Activated T-cell treated with anti-CD3 and anti-CD28 coated beads, Interleukin-2, amount 50 U/mL, for 72 hours (primary cell): Measurements from ENCODE around the gene ODAM. TPM values are rescaled to one million over a fixed set of nuclear protein-coding genes. Genes with fewer than 3 reads are reported as not detected.
"Not testable (repeated sequence)": the region's sequence is repeated elsewhere in the genome, so short reads cannot be mapped to it uniquely, and the experiment has no call there.

Experiments used
- ATAC-seq, 2 donors: fragments of 150-1000 bp; cut with Tn5 transposase; replicated peaks in 1 of 2; 2 replicates each; pipeline ENCODE4 v1.10.0; 2021; ENCODE audit warnings: moderate library complexity in 2 of 2, mild to moderate bottlenecking in 1 of 2
- DNase-seq, 2 donors: peaks; one replicate each; pipeline ENCODE4 v3.0.0; 2021 to 2022; ENCODE audit warnings: mixed read lengths in 1 of 2
- H3K27ac Mint-ChIP-seq: one replicate; pipeline ENCODE4 v1.8.0; 2022; ENCODE audit warnings: mild to moderate bottlenecking, moderate library complexity, mixed read lengths
- H3K27me3 Mint-ChIP-seq: one replicate; pipeline ENCODE4 v1.8.0; 2022; ENCODE audit warnings: low read depth, mixed read lengths
- H3K36me3 Mint-ChIP-seq, 2 donors: one replicate each; pipeline ENCODE4 v1.8.0; 2022; ENCODE audit warnings: mixed read lengths in 2 of 2, mild to moderate bottlenecking in 1 of 2; ENCODE audit not compliant: insufficient read depth in 2 of 2
- H3K4me1 Mint-ChIP-seq: one replicate; pipeline ENCODE4 v1.8.0; 2022; ENCODE audit warnings: low read depth, mixed read lengths
- H3K4me3 Mint-ChIP-seq, 2 donors: one replicate each; pipeline ENCODE4 v1.8.0; 2022; ENCODE audit warnings: mild to moderate bottlenecking in 2 of 2, mixed read lengths in 2 of 2, moderate library complexity in 2 of 2
- H3K9me3 Mint-ChIP-seq, 2 donors: one replicate each; pipeline ENCODE4 v1.8.0; 2022; ENCODE audit warnings: mixed read lengths in 2 of 2
- total RNA-seq, 2 donors: library from RNA; stranded (reverse); gene quantifications; one replicate each; pipeline ENCODE4 v1.2.3, GENCODE V29; 2022

The ODAM gene
- total RNA-seq, 2 donors from 2014 or later = not detected

DNA sequence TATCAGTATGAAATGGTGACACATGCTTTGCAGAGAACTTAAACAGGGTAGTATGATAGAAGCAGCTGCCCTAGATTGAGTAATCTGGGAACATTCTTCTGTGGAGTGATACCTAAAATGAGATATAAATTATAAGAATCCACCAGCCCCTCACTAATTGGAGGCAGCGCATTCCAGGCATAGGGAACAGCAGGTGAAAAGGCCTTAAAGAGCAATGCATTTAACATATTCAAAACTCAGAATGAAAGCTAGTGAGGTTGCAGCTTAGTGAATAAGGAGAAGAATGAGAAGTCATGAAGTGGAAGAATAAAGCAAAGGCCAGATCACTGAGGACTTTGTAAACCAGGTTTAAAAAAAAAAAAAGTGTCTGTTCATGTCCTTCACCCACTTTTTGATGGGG, 4.9 kb upstream of the ODAM start:
- no peak for DNase-seq
- Mint-ChIP-seq H3K9me3 (no peaks in the 10 kb centered on the region), H3K4me3 (no peak overlapping the region), H3K27me3 (no peaks in the 10 kb centered on the region), H3K36me3 (no peaks in the 10 kb centered on the region), H3K27ac (no peak overlapping the region), H3K4me1 (no peaks in the 10 kb centered on the region)
- ATAC-seq = no peak

GRCh38 chr4:70191647-70192046, 3.9 kb upstream of the ODAM start:
- H3K4me1 Mint-ChIP-seq = no peaks in the 10 kb centered on the region
- ATAC-seq = no peak
- no peaks in the 10 kb centered on the region for H3K9me3 Mint-ChIP-seq
- H3K27ac Mint-ChIP-seq = no peak overlapping the region
- no peak for DNase-seq
- H3K36me3 Mint-ChIP-seq = no peaks in the 10 kb centered on the region
- H3K4me3 Mint-ChIP-seq = no peak overlapping the region
- H3K27me3 Mint-ChIP-seq = no peaks in the 10 kb centered on the region

GRCh38 chr4:70192895-70193294, 2.6 kb upstream of the ODAM start:
- Mint-ChIP-seq H3K27ac (no peak overlapping the region), H3K4me3 (no peak overlapping the region), H3K4me1 (no peaks in the 10 kb centered on the region), H3K27me3 (no peaks in the 10 kb centered on the region), H3K36me3 (no peaks in the 10 kb centered on the region), H3K9me3 (no peaks in the 10 kb centered on the region)
- ATAC-seq (no peak), DNase-seq (no peak)

- no peak for DNase-seq
- Mint-ChIP-seq H3K36me3 (no peaks in the 10 kb centered on the region), H3K9me3 (no peaks in the 10 kb centered on the region), H3K4me1 (no peaks in the 10 kb centered on the region), H3K27ac (no peak overlapping the region), H3K4me3 (no peak overlapping the region), H3K27me3 (no peaks in the 10 kb centered on the region)
- no peak for ATAC-seq
These were observed 1.3 kb downstream of the ODAM start for GRCh38 chr4:70196857-70197256.

GRCh38 chr4:70197842-70198241, 2.3 kb downstream of the ODAM start:
- DNase-seq (no peak), ATAC-seq (no peak)
- Mint-ChIP-seq H3K27ac (no peak overlapping the region), H3K4me1 (no peaks in the 10 kb centered on the region), H3K9me3 (no peaks in the 10 kb centered on the region), H3K36me3 (no peaks in the 10 kb centered on the region), H3K27me3 (no peaks in the 10 kb centered on the region), H3K4me3 (no peak overlapping the region)

- no peak overlapping the region for H3K27ac Mint-ChIP-seq
- no peak for DNase-seq
- H3K4me1 Mint-ChIP-seq = no peaks in the 10 kb centered on the region
- H3K4me3 Mint-ChIP-seq = no peak overlapping the region
- H3K9me3 Mint-ChIP-seq = no peaks in the 10 kb centered on the region
- ATAC-seq = no peak
- H3K27me3 Mint-ChIP-seq = no peaks in the 10 kb centered on the region
- no peaks in the 10 kb centered on the region for H3K36me3 Mint-ChIP-seq
These were observed 8.1 kb downstream of the ODAM start for GRCh38 chr4:70203601-70204000.

GRCh38 chr4:70212752-70213151, 17.2 kb downstream of the ODAM start:
- DNase-seq, H3K36me3 Mint-ChIP-seq, H3K27me3 Mint-ChIP-seq, H3K4me3 Mint-ChIP-seq, H3K27ac Mint-ChIP-seq, ATAC-seq, H3K4me1 Mint-ChIP-seq, H3K9me3 Mint-ChIP-seq: not testable (repeated sequence)

DNA sequence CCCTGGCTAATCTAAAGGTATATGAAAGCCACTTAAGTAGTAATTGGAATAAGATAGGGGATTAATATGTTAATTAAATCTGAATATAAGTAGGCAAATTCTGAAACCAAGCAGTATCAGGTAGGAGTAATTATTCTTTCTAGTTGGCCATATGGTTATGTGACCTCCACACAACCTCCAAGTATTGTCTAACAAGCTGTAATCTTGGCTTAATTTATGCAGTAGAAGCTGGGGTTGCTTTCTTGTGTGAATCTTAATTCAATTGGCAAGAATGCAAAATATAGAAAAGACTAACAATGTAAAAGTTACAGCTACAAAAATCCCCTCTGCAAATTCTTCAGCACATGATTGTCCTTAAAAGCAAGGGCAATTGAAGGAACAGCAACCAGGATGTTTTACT, 20.6 kb downstream of the ODAM start:
- H3K9me3 Mint-ChIP-seq, H3K27ac Mint-ChIP-seq, H3K36me3 Mint-ChIP-seq, ATAC-seq, H3K4me1 Mint-ChIP-seq, H3K4me3 Mint-ChIP-seq, H3K27me3 Mint-ChIP-seq, DNase-seq: not testable (repeated sequence)

GRCh38 chr4:70216550-70216949, 21.0 kb downstream of the ODAM start:
- H3K4me3 Mint-ChIP-seq, H3K4me1 Mint-ChIP-seq, ATAC-seq, H3K9me3 Mint-ChIP-seq, H3K27me3 Mint-ChIP-seq, DNase-seq, H3K27ac Mint-ChIP-seq, H3K36me3 Mint-ChIP-seq: not testable (repeated sequence)

DNA sequence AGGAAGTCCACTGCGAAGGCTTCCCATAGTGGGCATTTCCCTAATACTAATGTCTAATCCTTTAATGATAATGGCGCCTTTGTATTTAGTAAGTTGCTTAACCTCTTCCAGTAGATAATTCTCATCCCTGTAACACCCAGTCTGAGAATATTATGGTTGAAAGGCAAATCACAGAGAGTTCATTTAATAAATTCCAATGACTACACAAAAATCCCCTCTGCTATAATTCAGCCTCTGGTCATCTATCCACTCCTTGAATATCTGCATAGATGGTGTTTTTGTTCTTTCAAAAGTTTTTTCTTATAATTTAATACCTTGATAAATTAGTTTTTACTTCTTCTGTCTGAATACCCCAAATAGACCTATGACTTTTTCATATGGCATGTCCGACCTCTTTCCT, 25.9 kb downstream of the ODAM start:
- not testable (repeated sequence) for ATAC-seq, H3K4me3 Mint-ChIP-seq, H3K4me1 Mint-ChIP-seq

DNA sequence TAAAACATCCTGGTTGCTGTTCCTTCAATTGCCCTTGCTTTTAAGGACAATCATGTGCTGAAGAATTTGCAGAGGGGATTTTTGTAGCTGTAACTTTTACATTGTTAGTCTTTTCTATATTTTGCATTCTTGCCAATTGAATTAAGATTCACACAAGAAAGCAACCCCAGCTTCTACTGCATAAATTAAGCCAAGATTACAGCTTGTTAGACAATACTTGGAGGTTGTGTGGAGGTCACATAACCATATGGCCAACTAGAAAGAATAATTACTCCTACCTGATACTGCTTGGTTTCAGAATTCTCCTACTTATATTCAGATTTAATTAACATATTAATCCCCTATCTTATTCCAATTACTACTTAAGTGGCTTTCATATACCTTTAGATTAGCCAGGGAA, 26.3 kb downstream of the ODAM start:
- H3K36me3 Mint-ChIP-seq, H3K27ac Mint-ChIP-seq, H3K4me3 Mint-ChIP-seq, H3K9me3 Mint-ChIP-seq, DNase-seq, H3K4me1 Mint-ChIP-seq, H3K27me3 Mint-ChIP-seq, ATAC-seq: not testable (repeated sequence)

More for the DNA sequence above, 25.9 kb downstream of the ODAM start:
- H3K36me3 Mint-ChIP-seq, H3K9me3 Mint-ChIP-seq, H3K27me3 Mint-ChIP-seq, DNase-seq, H3K27ac Mint-ChIP-seq: not testable (repeated sequence)

DNA sequence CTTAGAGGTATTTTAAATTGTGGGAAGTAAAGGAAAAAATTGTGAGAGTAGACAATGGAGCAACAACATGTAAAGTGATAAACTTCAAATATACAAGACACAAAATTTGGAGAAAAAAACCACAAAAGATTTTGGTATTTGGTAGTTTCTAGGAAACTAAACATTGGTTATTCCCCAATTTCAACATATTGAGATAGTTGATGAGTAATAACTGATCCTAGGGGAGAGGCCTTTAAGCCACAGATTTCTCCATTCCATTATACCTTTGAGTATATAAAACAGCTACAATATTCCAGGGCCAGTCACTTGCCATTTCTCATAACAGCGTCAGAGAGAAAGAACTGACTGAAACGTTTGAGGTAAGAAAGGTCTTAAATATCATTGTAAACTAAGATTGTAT, 30.3 kb downstream of the ODAM start, which contains the start of gene FDCSP:
FDCSP (plus strand) TSS at position 301 of the 400 bp plus-strand sequence. CDS start 5,071 bp downstream, outside the sequence.
- H3K9me3 Mint-ChIP-seq = no peaks in the 10 kb centered on the region
- no peak for DNase-seq
- no peaks in the 10 kb centered on the region for H3K4me1 Mint-ChIP-seq
- no peaks in the 10 kb centered on the region for H3K36me3 Mint-ChIP-seq
- no peaks in the 10 kb centered on the region for H3K27me3 Mint-ChIP-seq
- H3K27ac Mint-ChIP-seq = no peak within 1 kb of the TSS
- H3K4me3 Mint-ChIP-seq = no peak within 1 kb of the TSS
- ATAC-seq = no peak

DNA sequence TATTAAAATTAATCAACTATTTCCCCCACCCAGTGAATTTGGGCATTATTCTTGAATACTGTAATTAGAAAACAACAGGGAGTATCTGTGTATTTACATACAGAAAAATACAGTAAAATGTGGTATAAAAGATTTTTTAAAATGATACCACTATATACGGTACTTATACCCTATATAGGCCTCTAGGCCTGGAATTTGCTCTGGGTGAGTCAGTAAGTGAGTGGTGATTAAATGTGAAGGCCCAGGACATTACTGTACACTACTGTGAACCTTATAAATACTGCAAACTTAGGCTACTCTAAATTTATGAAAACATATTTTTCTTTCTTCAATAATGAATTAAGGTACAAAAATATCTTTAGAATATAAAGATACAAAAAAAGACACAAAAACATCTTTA, 40.6 kb downstream of the ODAM start:
- Mint-ChIP-seq H3K9me3 (no peaks in the 10 kb centered on the region), H3K4me1 (no peaks in the 10 kb centered on the region), H3K36me3 (no peaks in the 10 kb centered on the region), H3K27ac (no peak overlapping the region), H3K4me3 (no peak overlapping the region), H3K27me3 (no peaks in the 10 kb centered on the region)
- ATAC-seq (no peak), DNase-seq (no peak)

DNA sequence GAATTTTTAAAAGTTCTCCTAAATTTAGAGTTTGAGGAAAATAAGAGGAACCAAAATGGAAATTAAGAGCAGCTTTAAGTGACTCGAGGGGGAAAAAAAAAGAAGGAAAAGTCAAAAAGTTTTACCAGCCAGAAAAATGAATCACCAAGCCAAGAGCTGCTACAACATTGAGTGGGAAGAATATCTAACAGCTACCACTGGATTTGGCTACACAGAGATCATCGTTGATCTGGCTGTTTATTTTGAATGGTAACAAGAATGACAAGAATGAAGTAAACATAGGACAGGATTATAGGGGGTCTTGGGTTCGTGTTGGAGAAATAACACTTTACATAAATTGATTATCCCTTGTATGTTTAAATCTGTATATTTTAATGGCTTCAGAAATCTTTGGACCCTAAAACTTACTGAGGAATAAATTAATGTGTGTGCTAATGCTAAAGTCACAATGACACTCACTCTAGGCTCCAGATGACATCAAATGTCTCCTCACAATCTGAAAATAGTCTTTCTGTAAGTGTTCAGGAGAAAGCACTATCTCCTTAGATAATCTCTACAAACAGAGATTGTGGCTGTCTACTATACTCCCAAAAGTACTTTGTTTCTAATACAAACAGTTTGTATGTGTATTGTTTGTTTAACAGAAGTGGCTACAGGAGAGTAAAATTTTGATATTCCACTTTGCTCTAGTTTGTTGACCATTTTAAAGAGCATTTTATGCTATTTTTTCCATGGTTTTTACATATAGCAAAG, 43.8 kb downstream of the ODAM start:
- H3K4me3 Mint-ChIP-seq = no peak overlapping the region
- no peaks in the 10 kb centered on the region for H3K4me1 Mint-ChIP-seq
- no peak overlapping the region for H3K27ac Mint-ChIP-seq
- ATAC-seq (no peak), DNase-seq (no peak)
- no peaks in the 10 kb centered on the region for H3K9me3 Mint-ChIP-seq
- no peaks in the 10 kb centered on the region for H3K27me3 Mint-ChIP-seq
- H3K36me3 Mint-ChIP-seq = no peaks in the 10 kb centered on the region
